ENCODE data around the gene MYH2. TPM values are rescaled to one million over a fixed set of nuclear protein-coding genes. Genes with fewer than 3 reads are reported as not detected.

Gene MYH2
- total and polyA plus RNA-seq, 2 of the 4 experiments (the other 2 are of a cell fraction) = not detected

DNA sequence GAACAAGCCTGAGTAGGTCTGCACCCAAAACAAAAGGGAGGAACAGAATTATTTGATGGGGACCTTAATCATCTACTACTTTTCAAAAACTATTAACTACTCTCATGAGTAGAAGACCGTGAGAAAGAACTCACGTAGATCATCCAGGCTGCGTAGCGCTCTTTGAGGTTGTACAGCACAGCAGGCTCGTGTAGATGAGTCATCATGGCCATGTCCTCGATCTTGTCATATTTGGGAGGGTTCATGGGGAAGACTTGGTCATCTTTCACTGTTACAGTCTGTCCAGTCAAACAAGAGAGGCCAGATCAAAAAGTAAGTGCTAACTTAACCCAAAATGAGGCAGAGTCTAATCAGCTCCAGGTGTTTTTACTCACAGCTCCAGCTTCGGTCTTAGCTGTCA, 33.4 kb downstream of the MYH2 start:
- WGBS, 2 experiments (ENCODE audit: extremely low coverage in 2 of 2, insufficient read length in 1 of 2) = 33% methylated on average over 1 of the region's 7 CpGs; no CpG with 5 or more reads in 1 of the 2 experiments
- no peak overlapping the region for H4K8ac ChIP-seq (ENCODE audit: low read depth in 2 of 2, low read length in 2 of 2)
- no peak overlapping the region for H3K18ac ChIP-seq (ENCODE audit: low read depth, low read length)
- no peak overlapping the region for H3K23ac ChIP-seq (ENCODE audit: low read depth, low read length)
- no peak overlapping the region for H3K27ac ChIP-seq (ENCODE audit: insufficient read depth, low read length)
- no peak overlapping the region for H4K5ac ChIP-seq (ENCODE audit: low read depth, low read length)
- H2BK15ac ChIP-seq (ENCODE audit: low read depth, low read length) = no peak overlapping the region
- H3K36me3 ChIP-seq (ENCODE audit: control insufficient read depth, insufficient read depth, low read length) = no peaks in the 10 kb centered on the region
- H2AK9ac ChIP-seq (replicated peaks; ENCODE audit: low read depth, low read length, poor library complexity) = no peak overlapping the region
- H3K4ac ChIP-seq (ENCODE audit: low read depth, low read length) = no peak overlapping the region
- TF ChIP-seq SMC3 (IDR thresholded peaks at IDR 0.05; ENCODE audit: low read depth, low read length) (no peak), MXI1 (IDR thresholded peaks at IDR 0.05; ENCODE audit: borderline replicate concordance, low read depth, low read length) (no peak), FOS (IDR thresholded peaks at IDR 0.05; ENCODE audit: low read depth, low read length) (no peak), NFE2L2 (IDR thresholded peaks at IDR 0.05; ENCODE audit: low read depth, low read length) (no peak), RCOR1 (IDR thresholded peaks at IDR 0.05; ENCODE audit: insufficient replicate concordance, low read length) (no peak), MAFK (IDR thresholded peaks at IDR 0.05; ENCODE audit: low read depth, low read length) (no peak), RAD21 (IDR thresholded peaks at IDR 0.05; ENCODE audit: low read length) (no peak), BHLHE40 (IDR thresholded peaks at IDR 0.05; ENCODE audit: low read depth, low read length) (no peak), RFX5 (IDR thresholded peaks at IDR 0.05; ENCODE audit: low read depth, low read length) (no peak), MAZ (IDR thresholded peaks at IDR 0.05; ENCODE audit: borderline replicate concordance, low read depth, low read length) (no peak), USF2 (IDR thresholded peaks at IDR 0.05; ENCODE audit: low read depth, low read length) (no peak), CEBPB (IDR thresholded peaks at IDR 0.05; ENCODE audit: low read depth, low read length) (no peak)
- TF ChIP-seq, protein P1, sequence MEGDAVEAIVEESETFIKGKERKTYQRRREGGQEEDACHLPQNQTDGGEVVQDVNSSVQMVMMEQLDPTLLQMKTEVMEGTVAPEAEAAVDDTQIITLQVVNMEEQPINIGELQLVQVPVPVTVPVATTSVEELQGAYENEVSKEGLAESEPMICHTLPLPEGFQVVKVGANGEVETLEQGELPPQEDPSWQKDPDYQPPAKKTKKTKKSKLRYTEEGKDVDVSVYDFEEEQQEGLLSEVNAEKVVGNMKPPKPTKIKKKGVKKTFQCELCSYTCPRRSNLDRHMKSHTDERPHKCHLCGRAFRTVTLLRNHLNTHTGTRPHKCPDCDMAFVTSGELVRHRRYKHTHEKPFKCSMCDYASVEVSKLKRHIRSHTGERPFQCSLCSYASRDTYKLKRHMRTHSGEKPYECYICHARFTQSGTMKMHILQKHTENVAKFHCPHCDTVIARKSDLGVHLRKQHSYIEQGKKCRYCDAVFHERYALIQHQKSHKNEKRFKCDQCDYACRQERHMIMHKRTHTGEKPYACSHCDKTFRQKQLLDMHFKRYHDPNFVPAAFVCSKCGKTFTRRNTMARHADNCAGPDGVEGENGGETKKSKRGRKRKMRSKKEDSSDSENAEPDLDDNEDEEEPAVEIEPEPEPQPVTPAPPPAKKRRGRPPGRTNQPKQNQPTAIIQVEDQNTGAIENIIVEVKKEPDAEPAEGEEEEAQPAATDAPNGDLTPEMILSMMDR (conservative IDR thresholded peaks at IDR 0.05; ENCODE audit: low read depth, low read length) = no peak
- ATAC-seq (ENCODE audit: low read depth) (no peak), DNase-seq (no peak)
- no peak overlapping the region for H3K56ac ChIP-seq (ENCODE audit: extremely low read depth, insufficient read depth, low read length)
- no peak overlapping the region for H2AK5ac ChIP-seq (ENCODE audit: low read depth, low read length)
- H2BK20ac ChIP-seq (ENCODE audit: low read depth, low read length) = no peak overlapping the region
- in situ Hi-C loops (cut with MboI; ENCODE audit: low sequenced_read_pairs) = no loop called here
- H3K4me2 ChIP-seq (ENCODE audit: low read depth, low read length) = no peak overlapping the region
- no peaks in the 10 kb centered on the region for H3K4me1 ChIP-seq (ENCODE audit: control insufficient read depth, insufficient read depth, low read length)
- H3K79me1 ChIP-seq (ENCODE audit: low read depth in 1 of 2, low read length in 2 of 2) = no peaks in the 10 kb centered on the region
- no peak overlapping the region for H3K4me3 ChIP-seq (ENCODE audit: insufficient read depth, low read depth, low read length)
- dilution Hi-C loops (cut with HindIII; ENCODE audit: low sequenced_read_pairs, unreplicated experiment) = no loop called here
- no peak overlapping the region for H3K14ac ChIP-seq (replicated peaks; ENCODE audit: low read depth, low read length)
- H4K20me1 ChIP-seq (ENCODE audit: insufficient read depth, low read length) = no peaks in the 10 kb centered on the region
- CTCF ChIA-PET = no interaction called here
- no peak overlapping the region for H3K9ac ChIP-seq (ENCODE audit: low read depth, low read length)
- POLR2A ChIA-PET (ENCODE audit: unreplicated experiment) = no interaction called here
- H3K9me3 ChIP-seq (ENCODE audit: control insufficient read depth, insufficient read depth, low read length) = no peaks in the 10 kb centered on the region
- no peaks in the 10 kb centered on the region for H3K9me1 ChIP-seq (ENCODE audit: insufficient read depth, low read length)
- H3K27me3 ChIP-seq (ENCODE audit: control insufficient read depth, insufficient read depth, low read length) = no peaks in the 10 kb centered on the region
- no peak overlapping the region for H2AFZ ChIP-seq (replicated peaks; ENCODE audit: low read length, poor library complexity)
- intact Hi-C loops (cut with micrococcal nuclease) = no loop called here
- H2BK5ac ChIP-seq (ENCODE audit: low read depth, low read length, poor library complexity, severe bottlenecking) = no peak overlapping the region
- BruUV-seq (replicated peaks) = no TSS peak
- no peak overlapping the region for H2BK120ac ChIP-seq (ENCODE audit: low read depth, low read length)
- no peak overlapping the region for H4K91ac ChIP-seq (ENCODE audit: insufficient read depth, low read depth, low read length)
